T-helper 9 cell (primary cell): ENCODE data around the gene RWDD4.

Source experiments
- DNase-seq: peaks from one replicate; pipeline ENCODE4 v3.0.0-alpha.2; 2020

RWDD4 gene

DNA sequence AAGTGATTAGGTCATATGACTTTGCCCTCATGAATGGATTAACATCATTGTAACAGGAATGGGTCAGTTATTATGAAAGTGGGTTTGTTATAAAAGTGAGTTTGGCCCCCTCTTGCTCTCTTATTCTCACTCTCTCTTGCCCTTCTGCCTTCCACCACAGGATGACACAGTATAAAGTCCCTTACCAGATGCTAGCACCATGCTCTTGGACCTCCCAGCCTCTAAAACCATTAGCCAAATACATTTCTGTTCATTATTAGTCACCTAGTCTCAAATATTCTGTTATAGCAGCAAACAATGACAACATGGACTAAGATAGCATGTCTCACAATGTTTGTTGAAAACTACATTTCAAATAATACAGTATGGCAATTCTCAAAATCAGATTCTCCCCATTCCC lies 59.7 kb downstream of the RWDD4 start:
- DNase-seq, result no peak

DNA sequence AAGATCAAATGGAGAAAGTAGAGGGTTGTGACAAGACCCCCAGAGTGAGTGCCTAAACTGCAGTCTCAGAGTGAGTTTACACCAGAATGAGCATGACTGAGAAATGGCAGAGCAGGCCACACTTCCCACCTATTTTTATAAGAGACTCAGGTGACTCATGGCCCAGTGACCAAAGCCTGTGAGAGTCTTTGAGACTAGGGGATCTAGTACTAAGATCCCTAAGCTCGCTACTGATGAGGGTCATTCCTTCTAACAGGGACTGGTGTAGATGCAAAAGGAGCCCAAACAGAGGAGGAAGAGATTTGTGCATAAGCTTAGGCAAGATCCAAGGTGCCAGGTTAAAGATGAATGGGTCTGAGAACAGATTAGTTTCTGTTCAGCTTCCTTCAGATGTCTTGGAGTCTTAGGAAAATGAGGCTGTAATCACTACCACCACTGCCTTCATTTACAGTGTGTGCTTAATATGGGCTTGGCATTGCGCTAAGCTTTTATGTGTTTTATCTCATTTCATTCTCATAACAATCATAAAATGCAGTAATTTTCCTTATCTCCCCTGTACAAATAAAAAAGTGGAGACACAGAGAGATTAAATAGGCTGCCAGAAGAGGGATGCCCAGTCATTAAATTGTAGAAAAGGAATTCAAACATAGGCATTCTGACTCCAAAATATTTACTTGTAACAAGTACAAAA lies 62.8 kb downstream of the RWDD4 start:
- no peak for DNase-seq

DNA sequence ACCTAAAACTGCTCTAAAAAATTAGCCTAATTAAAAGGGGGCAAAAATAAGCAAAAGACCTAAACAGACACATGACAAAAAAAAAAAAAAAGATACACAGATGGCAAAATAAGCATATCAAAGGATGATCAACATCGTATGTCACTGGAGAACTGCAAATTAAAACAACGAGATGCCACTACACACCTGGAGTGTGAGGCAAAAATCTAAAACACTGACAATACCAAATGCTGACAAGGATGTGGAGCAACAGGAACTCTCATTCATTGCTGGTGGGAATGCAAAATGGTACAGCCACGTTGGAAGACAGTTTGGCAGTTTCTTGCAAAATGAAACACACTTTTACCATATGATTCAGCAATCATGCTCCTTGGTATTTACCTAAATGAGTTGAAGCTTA lies 64.2 kb downstream of the RWDD4 start:
- no peak for DNase-seq

DNA sequence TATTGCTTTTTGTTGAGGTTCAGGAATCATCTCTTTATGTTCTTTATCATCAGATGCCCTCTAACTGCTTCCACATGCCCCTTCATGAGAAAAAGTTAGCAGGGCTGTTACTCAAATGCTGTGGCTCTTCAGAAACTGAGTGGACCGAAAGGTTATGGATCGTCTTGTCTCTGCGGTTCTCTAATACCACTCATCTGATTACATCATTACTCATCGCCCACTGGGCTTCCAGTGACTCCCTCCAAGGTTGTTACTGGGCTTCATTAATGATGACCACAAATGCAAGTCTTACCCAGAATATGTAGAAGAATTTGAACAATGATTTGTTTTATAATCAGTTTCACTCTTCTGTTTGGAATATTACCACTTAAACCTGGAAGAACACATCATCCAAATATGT lies 67.7 kb downstream of the RWDD4 start:
- no peak for DNase-seq
